Karpas-422 (cell line): ENCODE data around the gene DHPS. TPM values are rescaled to one million over a fixed set of nuclear protein-coding genes. Genes with fewer than 3 reads are reported as not detected.

Experiments used
- DNase-seq: peaks from one replicate; pipeline ENCODE4 v3.0.0-alpha.2; 2015
- H2AFZ ChIP-seq: fragments of 200-600 bp; sonication (generic); 2 replicates; pipeline ENCODE4 v1.6.1; 2014; ENCODE audit warnings: antibody characterized with exemption, low read length, mixed read lengths
- H3K27ac ChIP-seq: fragments of 200-600 bp; sonication (generic); 2 replicates; pipeline ENCODE4 v1.5.1; 2014; ENCODE audit warnings: mild to moderate bottlenecking, low read length, moderate library complexity
- H3K27me3 ChIP-seq: fragments of 200-600 bp; sonication (generic); 2 replicates; pipeline ENCODE4 v1.6.1; 2014; ENCODE audit warnings: low read length, mixed read lengths
- H3K36me3 ChIP-seq: fragments of 200-600 bp; sonication (generic); 2 replicates; pipeline ENCODE4 v1.6.1; 2014; ENCODE audit warnings: low read length, mixed read lengths; ENCODE audit not compliant: insufficient read depth
- H3K4me1 ChIP-seq: fragments of 200-600 bp; sonication (generic); 2 replicates; pipeline ENCODE4 v1.6.1; 2014; ENCODE audit warnings: mild to moderate bottlenecking, low read length, mixed read lengths
- H3K4me2 ChIP-seq: fragments of 200-600 bp; sonication (generic); 2 replicates; pipeline ENCODE4 v1.6.1; 2014; ENCODE audit warnings: low read length, low read depth, mild to moderate bottlenecking; ENCODE audit not compliant: poor library complexity, severe bottlenecking
- H3K4me3 ChIP-seq: fragments of 200-600 bp; sonication (generic); 2 replicates; pipeline ENCODE4 v1.5.1; 2014; ENCODE audit warnings: mild to moderate bottlenecking, antibody characterized with exemption, low read length, mixed read lengths
- H3K79me2 ChIP-seq: fragments of 200-600 bp; sonication (generic); 2 replicates; pipeline ENCODE4 v1.6.1; 2014; ENCODE audit warnings: mild to moderate bottlenecking, low read length, mixed read lengths
- H3K9ac ChIP-seq: fragments of 200-600 bp; sonication (generic); 2 replicates; pipeline ENCODE4 v1.6.0; 2014; ENCODE audit warnings: low read length
- H3K9me2 ChIP-seq: fragments of 200-600 bp; sonication (generic), shearing (Covaris generic); replicated peaks from 2 replicates; pipeline ENCODE4 v1.6.0; 2014; ENCODE audit warnings: mild to moderate bottlenecking, low read length, moderate library complexity; ENCODE audit not compliant: insufficient read depth
- H3K9me3 ChIP-seq: fragments of 300-700, 200-600 bp; sonication (generic); 2 replicates; pipeline ENCODE4 v1.6.1; 2014; ENCODE audit warnings: low read length, mixed read lengths
- H4K20me1 ChIP-seq: fragments of 200-600 bp; sonication (generic); 2 replicates; pipeline ENCODE4 v1.6.1; 2014; ENCODE audit warnings: mild to moderate bottlenecking, antibody characterized with exemption, low read length, low read depth; ENCODE audit not compliant: insufficient read depth
- total RNA-seq: library from RNA; depleted of rRNA; stranded (reverse); fragments of >200 nt; shearing (Covaris generic); gene quantifications from 2 replicates; pipeline ENCODE4 v1.2.3, GENCODE V29; 2014; ENCODE audit warnings: low replicate concordance

The DHPS gene
- total RNA-seq, 1 experiment from 2014 or later, result 62.2 TPM

DNA sequence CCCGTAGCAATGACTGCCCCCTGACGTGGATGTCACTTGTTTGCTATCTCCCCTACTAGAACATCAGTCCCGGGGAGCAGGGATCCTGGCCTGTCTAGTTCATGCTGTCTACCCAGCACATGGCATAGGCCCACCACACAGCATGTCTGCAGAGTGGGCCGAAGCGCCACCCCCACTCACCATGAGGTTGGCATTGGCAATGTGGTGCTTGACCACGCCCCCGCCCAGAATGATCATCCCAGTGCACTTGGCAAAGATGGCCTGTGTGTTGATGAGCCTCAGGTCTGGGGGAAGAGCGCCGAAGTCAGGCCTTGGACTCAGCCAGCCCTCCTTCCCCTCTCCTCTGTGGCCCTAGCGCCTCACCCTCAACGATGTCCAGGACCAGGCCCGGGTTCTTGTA is 4.8 kb downstream of the DHPS start:
- peaks cover 6% of the 10 kb centered on the region for H3K4me1 ChIP-seq
- no peak overlapping the region for H3K4me2 ChIP-seq
- no peak overlapping the region for H3K9ac ChIP-seq
- peaks cover 23% of the 10 kb centered on the region for H3K79me2 ChIP-seq
- H3K4me3 ChIP-seq, result no peak overlapping the region
- no peaks in the 10 kb centered on the region for H3K9me3 ChIP-seq
- H3K27ac ChIP-seq, result no peak overlapping the region
- no peaks in the 10 kb centered on the region for H3K27me3 ChIP-seq
- H3K36me3 ChIP-seq, result peaks cover 28% of the 10 kb centered on the region
- H2AFZ ChIP-seq, result no peak overlapping the region
- H3K9me2 ChIP-seq, result no peaks in the 10 kb centered on the region
- no peaks in the 10 kb centered on the region for H4K20me1 ChIP-seq
- no peak for DNase-seq

DNA sequence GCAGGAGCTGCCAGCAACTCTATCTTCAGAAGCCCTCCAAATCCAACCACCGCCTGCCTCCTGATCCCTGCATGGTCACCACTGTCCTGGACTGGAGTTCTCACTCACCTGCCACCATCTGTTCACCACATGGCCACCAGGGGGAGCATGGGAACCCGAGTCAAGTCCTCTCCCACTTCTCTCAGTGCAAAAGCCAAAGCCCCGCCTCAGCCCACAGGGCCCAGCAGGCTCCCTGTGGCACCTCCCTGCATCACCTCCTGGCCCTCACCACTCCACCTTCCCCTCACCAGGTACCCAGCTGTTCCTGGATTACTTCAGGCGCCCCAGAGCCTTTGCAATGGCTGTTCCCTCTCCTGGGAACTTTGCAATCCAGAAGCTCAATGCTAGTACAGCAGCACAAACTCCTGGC is 5.3 kb downstream of the DHPS start:
- no peaks in the 10 kb centered on the region for H3K9me2 ChIP-seq
- H3K9me3 ChIP-seq, result no peaks in the 10 kb centered on the region
- H3K9ac ChIP-seq, result no peak overlapping the region
- H3K4me3 ChIP-seq, result no peak overlapping the region
- DNase-seq, result peak; percentile 95
- no peak overlapping the region for H3K4me2 ChIP-seq
- peaks cover 23% of the 10 kb centered on the region for H3K79me2 ChIP-seq
- H3K4me1 ChIP-seq, result peaks cover 6% of the 10 kb centered on the region
- peaks cover 28% of the 10 kb centered on the region for H3K36me3 ChIP-seq
- no peak overlapping the region for H3K27ac ChIP-seq
- no peaks in the 10 kb centered on the region for H4K20me1 ChIP-seq
- no peaks in the 10 kb centered on the region for H3K27me3 ChIP-seq
- H2AFZ ChIP-seq, result no peak overlapping the region

DNA sequence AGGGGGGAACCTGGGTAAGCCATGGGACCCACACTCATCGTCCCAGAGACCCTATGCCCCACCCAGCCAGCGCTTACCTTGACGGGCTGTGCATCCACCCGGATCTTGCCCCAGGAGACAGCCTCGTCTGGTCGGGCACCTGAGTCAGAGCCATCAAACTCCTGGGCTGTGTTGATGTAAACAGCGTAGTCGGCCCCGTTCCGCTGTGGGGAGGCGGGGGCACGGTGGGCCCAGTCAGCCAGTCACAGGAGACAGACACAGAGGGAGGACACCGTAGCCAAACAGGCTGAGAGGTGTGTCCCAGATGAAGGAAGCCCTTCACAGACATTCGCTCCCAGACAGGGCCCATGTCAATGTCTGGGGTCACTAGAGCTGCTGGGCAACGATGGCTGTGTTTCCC is 5.7 kb downstream of the DHPS start:
- peaks cover 28% of the 10 kb centered on the region for H3K36me3 ChIP-seq
- peaks cover 6% of the 10 kb centered on the region for H3K4me1 ChIP-seq
- no peaks in the 10 kb centered on the region for H3K9me3 ChIP-seq
- H3K9me2 ChIP-seq, result no peaks in the 10 kb centered on the region
- no peak for DNase-seq
- no peak overlapping the region for H3K4me3 ChIP-seq
- H3K9ac ChIP-seq, result no peak overlapping the region
- H3K4me2 ChIP-seq, result no peak overlapping the region
- H2AFZ ChIP-seq, result no peak overlapping the region
- peaks cover 23% of the 10 kb centered on the region for H3K79me2 ChIP-seq
- no peak overlapping the region for H3K27ac ChIP-seq
- no peaks in the 10 kb centered on the region for H4K20me1 ChIP-seq
- H3K27me3 ChIP-seq, result no peaks in the 10 kb centered on the region

DNA sequence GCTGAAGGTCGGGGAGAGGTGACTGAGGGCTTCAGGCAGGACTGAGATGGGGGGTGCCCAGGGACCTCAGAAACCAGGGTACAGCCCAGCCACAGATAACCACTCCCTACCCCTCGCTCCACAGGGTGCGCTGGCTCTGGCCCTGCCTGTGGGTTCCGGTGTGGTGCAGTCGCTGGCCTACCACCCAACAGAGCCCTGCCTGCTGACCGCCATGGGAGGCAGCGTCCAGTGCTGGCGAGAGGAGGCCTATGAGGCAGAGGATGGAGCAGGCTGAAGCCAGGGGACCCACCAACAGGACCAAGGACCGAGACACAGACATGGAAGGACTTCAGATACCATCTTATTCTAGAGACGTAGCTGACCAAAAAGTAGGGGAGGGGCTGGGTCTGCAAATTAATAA is 6.3 kb downstream of the DHPS start:
- no peaks in the 10 kb centered on the region for H3K9me2 ChIP-seq
- H3K4me3 ChIP-seq, result no peak overlapping the region
- no peak overlapping the region for H2AFZ ChIP-seq
- H3K36me3 ChIP-seq, result peaks cover 28% of the 10 kb centered on the region
- H3K4me2 ChIP-seq, result no peak overlapping the region
- no peak overlapping the region for H3K27ac ChIP-seq
- H3K4me1 ChIP-seq, result peaks cover 10% of the 10 kb centered on the region
- H3K79me2 ChIP-seq, result peaks cover 27% of the 10 kb centered on the region
- H3K27me3 ChIP-seq, result no peaks in the 10 kb centered on the region
- no peaks in the 10 kb centered on the region for H4K20me1 ChIP-seq
- H3K9me3 ChIP-seq, result no peaks in the 10 kb centered on the region
- H3K9ac ChIP-seq, result no peak overlapping the region
- DNase-seq, result no peak

DNA sequence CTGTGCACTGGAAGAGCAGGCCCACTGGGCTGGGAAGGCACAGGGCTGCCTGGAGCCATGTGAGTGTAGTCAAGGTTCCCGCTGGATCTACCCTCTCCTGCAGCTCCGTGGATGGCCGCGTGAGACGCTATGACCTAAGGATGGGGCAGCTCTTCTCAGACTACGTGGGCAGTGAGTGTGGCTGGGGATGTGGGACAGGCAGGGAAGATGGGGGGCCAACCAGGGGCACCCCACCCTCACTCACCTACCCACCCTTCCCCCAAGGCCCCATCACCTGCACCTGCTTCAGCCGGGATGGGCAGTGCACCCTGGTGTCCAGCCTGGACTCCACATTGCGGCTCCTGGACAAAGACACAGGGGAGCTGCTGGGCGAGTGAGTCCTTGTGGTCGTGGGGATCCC is 8.9 kb downstream of the DHPS start:
- Histone ChIP-seq H3K4me3 (no peak overlapping the region), H3K9ac (no peak overlapping the region), H3K9me3 (no peaks in the 10 kb centered on the region), H2AFZ (no peak overlapping the region), H3K4me2 (no peak overlapping the region), H3K27ac (no peak overlapping the region), H3K36me3 (peaks cover 17% of the 10 kb centered on the region), H3K4me1 (peaks cover 20% of the 10 kb centered on the region), H4K20me1 (no peaks in the 10 kb centered on the region), H3K27me3 (no peaks in the 10 kb centered on the region), H3K79me2 (peaks cover 36% of the 10 kb centered on the region), H3K9me2 (no peaks in the 10 kb centered on the region)
- no peak for DNase-seq

DNA sequence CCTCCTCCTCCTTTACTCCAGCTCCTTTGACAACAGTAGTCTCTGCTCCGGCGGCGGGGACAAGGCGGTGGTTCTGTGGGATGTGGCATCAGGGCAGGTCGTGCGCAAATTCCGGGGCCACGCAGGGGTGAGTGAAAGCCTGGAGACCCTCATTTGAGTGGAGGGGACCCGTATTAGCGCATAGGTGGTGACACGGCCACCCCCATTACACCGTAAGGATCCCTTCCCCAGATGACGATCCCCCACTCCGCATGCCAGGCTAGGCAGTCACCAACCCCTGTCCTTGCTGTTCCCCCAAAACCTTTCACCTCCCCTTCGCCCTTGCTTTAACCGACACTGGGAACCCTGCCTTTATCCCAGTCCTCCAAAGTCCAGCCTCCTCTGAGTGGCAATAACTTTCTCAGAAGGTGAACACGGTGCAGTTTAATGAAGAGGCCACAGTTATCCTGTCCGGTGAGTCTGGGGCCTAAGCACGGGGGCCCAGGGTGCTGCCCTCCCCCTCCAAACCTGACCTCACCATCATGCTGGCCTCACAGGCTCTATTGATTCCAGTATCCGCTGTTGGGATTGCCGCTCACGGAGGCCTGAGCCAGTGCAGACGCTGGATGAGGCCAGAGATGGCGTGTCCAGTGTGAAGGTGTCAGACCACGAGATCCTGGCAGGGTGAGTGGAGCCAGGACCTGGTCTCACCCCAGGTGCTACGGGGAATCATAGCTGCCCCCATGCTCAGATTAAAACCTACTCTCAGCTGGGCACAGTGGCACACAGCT is 11.3 kb downstream of the DHPS start:
- Histone ChIP-seq H3K9ac (peak overlapping the region; percentile 93), H2AFZ (no peak overlapping the region), H4K20me1 (no peaks in the 10 kb centered on the region), H3K36me3 (peaks cover 4% of the 10 kb centered on the region; the same call in 1 of the 2 replicates), H3K27ac (no peak overlapping the region), H3K9me3 (no peaks in the 10 kb centered on the region), H3K4me2 (peak overlapping the region; percentile 89), H3K27me3 (no peaks in the 10 kb centered on the region), H3K4me3 (peak overlapping the region; percentile 85), H3K4me1 (peaks cover 35% of the 10 kb centered on the region), H3K9me2 (no peaks in the 10 kb centered on the region), H3K79me2 (peaks cover 51% of the 10 kb centered on the region)
- no peak for DNase-seq

DNA sequence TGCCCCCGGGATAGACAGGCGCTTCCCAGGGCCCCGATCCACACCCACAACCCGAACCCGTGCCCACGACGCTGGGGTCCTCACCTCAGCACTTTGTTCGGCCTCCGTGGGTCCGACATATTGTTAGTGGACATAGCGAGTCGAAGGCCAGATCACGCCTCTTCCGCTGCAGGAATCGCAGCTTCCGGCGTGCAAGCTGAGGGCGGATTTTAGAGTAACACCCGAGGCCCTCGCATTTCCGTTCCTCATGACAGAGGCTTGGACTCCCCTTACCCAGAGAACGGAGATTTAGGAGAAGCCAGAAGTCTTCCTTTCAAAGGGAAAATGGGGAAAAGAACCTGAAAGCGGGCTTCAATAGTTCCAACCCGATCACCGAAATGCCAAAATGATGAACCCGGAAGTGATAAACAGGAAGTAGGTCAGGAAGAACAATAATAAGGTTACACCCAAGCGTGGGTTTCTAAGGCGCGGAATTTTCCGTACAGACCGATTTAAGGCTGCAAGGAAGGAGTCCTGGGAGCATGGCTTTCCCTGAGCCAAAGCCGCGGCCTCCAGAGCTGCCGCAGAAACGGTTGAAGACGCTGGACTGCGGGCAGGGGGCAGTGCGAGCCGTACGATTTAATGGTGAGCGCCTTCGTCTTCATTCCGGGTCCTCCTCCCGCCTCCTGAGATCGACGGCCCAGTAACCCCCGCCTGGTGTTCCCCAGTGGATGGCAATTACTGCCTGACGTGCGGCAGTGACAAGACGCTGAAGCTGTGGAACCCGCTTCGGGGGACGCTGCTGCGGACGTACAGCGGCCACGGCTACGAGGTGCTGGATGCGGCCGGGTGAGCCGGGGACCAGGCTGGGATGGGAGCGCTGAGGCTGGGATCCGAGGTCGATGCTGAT is 12.2 kb downstream of the DHPS start:
- peak overlapping the region; percentile 89 for H3K4me2 ChIP-seq
- peaks cover 9% of the 10 kb centered on the region for H3K36me3 ChIP-seq
- H4K20me1 ChIP-seq, result no peaks in the 10 kb centered on the region
- H3K9me3 ChIP-seq, result no peaks in the 10 kb centered on the region
- peak overlapping the region; percentile 85 for H3K4me3 ChIP-seq
- peaks cover 57% of the 10 kb centered on the region for H3K79me2 ChIP-seq
- peak overlapping the region; percentile 80 for H3K27ac ChIP-seq
- no peaks in the 10 kb centered on the region for H3K27me3 ChIP-seq
- no peaks in the 10 kb centered on the region for H3K9me2 ChIP-seq
- H2AFZ ChIP-seq, result peak overlapping the region; percentile 98
- DNase-seq, result peak; percentile 91
- H3K4me1 ChIP-seq, result peaks cover 43% of the 10 kb centered on the region
- peak overlapping the region; percentile 93 for H3K9ac ChIP-seq

DNA sequence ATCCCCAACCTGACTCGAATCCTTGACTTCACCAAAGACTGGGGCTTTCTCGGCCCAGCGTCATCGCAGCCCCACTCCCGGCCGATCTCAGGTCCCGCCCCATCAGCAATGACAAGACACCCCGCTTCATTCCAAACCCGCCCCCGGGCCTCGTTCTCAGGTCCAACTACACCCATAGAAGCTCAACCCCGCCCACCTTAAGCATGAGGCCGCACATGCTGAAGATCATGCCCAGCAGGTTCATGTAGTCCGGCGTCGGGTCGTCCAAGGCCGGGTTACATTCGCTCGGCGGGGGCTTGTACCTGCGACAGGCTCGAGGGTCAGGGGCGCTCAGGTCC is 12.8 kb downstream of the DHPS start:
- Histone ChIP-seq H3K4me3 (peak overlapping the region; percentile 85), H3K36me3 (peaks cover 11% of the 10 kb centered on the region), H3K9me2 (no peaks in the 10 kb centered on the region), H3K4me1 (peaks cover 47% of the 10 kb centered on the region), H3K4me2 (peak overlapping the region; percentile 89), H3K9me3 (no peaks in the 10 kb centered on the region), H3K79me2 (peaks cover 63% of the 10 kb centered on the region), H2AFZ (peak overlapping the region; percentile 98; the same call in 1 of the 2 replicates), H3K9ac (peak overlapping the region; percentile 93), H3K27ac (peak overlapping the region; percentile 80), H3K27me3 (no peaks in the 10 kb centered on the region), H4K20me1 (no peaks in the 10 kb centered on the region)
- DNase-seq, result peak; percentile 87
